ENCODE measurements around the gene TBC1D5.

The TBC1D5 gene

GRCh38 chr3:17605032-17605431 is 137.4 kb downstream of the TBC1D5 start:
- no peak for TF ChIP-seq SIN3A (IDR thresholded peaks at IDR 0.05; ENCODE audit: borderline replicate concordance, insufficient read depth, low read length)
- no peak for TF ChIP-seq POLR2AphosphoS5 (IDR thresholded peaks at IDR 0.05; ENCODE audit: low read depth, low read length)
- no peak for TF ChIP-seq TAF1 (IDR thresholded peaks at IDR 0.05; ENCODE audit: borderline replicate concordance, insufficient read depth, low read length)
- TF ChIP-seq, protein P1, sequence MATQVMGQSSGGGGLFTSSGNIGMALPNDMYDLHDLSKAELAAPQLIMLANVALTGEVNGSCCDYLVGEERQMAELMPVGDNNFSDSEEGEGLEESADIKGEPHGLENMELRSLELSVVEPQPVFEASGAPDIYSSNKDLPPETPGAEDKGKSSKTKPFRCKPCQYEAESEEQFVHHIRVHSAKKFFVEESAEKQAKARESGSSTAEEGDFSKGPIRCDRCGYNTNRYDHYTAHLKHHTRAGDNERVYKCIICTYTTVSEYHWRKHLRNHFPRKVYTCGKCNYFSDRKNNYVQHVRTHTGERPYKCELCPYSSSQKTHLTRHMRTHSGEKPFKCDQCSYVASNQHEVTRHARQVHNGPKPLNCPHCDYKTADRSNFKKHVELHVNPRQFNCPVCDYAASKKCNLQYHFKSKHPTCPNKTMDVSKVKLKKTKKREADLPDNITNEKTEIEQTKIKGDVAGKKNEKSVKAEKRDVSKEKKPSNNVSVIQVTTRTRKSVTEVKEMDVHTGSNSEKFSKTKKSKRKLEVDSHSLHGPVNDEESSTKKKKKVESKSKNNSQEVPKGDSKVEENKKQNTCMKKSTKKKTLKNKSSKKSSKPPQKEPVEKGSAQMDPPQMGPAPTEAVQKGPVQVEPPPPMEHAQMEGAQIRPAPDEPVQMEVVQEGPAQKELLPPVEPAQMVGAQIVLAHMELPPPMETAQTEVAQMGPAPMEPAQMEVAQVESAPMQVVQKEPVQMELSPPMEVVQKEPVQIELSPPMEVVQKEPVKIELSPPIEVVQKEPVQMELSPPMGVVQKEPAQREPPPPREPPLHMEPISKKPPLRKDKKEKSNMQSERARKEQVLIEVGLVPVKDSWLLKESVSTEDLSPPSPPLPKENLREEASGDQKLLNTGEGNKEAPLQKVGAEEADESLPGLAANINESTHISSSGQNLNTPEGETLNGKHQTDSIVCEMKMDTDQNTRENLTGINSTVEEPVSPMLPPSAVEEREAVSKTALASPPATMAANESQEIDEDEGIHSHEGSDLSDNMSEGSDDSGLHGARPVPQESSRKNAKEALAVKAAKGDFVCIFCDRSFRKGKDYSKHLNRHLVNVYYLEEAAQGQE (IDR thresholded peaks at IDR 0.05; ENCODE audit: insufficient read depth in 1 of 2, low read depth in 2 of 2, low read length in 2 of 2) = no peak
- no peak for TF ChIP-seq FOXP2 (optimal IDR thresholded peaks at IDR 0.05; ENCODE audit: borderline replicate concordance, extremely low read depth, extremely low read length, insufficient read depth)

DNA sequence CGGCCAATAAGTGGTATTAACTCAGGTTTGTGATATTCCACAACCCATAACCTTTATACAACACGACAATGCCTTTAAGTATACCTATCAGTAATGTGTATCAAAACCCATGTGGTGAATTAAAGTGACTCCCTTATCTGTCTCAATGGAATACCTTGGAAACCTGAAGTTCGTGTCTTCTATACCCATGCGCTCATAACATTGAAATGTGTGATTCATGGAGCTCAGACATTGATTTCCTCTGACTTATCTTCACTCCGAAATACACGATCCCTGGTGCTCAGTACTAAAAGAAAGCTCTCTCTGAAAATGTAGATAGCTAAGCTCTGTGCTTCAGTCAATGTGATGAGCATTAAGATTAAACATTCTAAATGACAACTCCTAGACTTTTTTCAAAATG is 140.3 kb downstream of the TBC1D5 start:
- TF ChIP-seq TAF1 (IDR thresholded peaks at IDR 0.05; ENCODE audit: borderline replicate concordance, insufficient read depth, low read length) (no peak), SIN3A (IDR thresholded peaks at IDR 0.05; ENCODE audit: borderline replicate concordance, insufficient read depth, low read length) (no peak), FOXP2 (optimal IDR thresholded peaks at IDR 0.05; ENCODE audit: borderline replicate concordance, extremely low read depth, extremely low read length, insufficient read depth) (no peak), POLR2AphosphoS5 (IDR thresholded peaks at IDR 0.05; ENCODE audit: low read depth, low read length) (no peak)
- TF ChIP-seq, protein P1 (IDR thresholded peaks at IDR 0.05; ENCODE audit: insufficient read depth in 1 of 2, low read depth in 2 of 2, low read length in 2 of 2) = no peak

DNA sequence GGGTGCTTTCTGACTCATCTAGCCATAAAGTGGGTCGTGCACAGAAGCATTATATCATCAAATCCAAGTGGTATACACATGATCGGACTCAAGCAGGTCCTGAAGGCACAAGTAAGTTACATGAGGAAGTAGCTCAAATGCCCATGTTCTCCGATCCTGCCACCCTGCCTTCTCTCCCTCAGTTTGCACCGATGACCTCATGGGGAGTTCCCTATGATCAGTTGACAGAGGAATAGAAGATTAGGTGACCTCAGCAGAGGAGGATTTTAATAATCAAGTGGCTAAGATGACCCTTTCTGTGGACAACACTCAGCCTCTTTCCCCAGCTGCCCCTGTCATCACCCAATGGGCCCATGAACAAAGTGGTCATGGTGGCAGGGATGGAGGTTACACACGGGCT is 149.5 kb downstream of the TBC1D5 start:
- no peak for TF ChIP-seq TAF1 (IDR thresholded peaks at IDR 0.05; ENCODE audit: borderline replicate concordance, insufficient read depth, low read length)
- TF ChIP-seq, protein P1 (IDR thresholded peaks at IDR 0.05; ENCODE audit: insufficient read depth in 1 of 2, low read depth in 2 of 2, low read length in 2 of 2) = no peak
- TF ChIP-seq FOXP2 (optimal IDR thresholded peaks at IDR 0.05; ENCODE audit: borderline replicate concordance, extremely low read depth, extremely low read length, insufficient read depth) = no peak
- no peak for TF ChIP-seq SIN3A (IDR thresholded peaks at IDR 0.05; ENCODE audit: borderline replicate concordance, insufficient read depth, low read length)
- TF ChIP-seq POLR2AphosphoS5 (IDR thresholded peaks at IDR 0.05; ENCODE audit: low read depth, low read length) = no peak

DNA sequence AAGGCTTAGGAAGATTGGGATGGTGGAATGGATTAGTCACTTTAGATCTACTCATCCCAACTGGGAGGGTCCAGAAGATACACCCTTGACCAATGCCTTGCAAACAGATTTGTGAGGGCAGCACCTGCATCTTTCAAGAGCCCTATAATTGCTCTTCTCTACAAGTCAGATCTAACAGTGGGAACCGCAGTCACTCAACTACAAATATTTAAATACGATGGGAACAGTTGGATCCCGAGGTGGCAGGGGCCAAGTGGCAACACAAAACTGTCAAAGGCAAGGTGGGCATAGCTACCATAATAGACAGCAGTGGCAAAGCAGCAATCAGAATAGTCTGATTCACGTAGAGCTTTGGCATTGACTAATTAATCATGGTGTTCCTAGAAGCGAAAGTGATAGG is 152.0 kb downstream of the TBC1D5 start:
- TF ChIP-seq POLR2AphosphoS5 (IDR thresholded peaks at IDR 0.05; ENCODE audit: low read depth, low read length) = no peak
- no peak for TF ChIP-seq FOXP2 (optimal IDR thresholded peaks at IDR 0.05; ENCODE audit: borderline replicate concordance, extremely low read depth, extremely low read length, insufficient read depth)
- TF ChIP-seq TAF1 (IDR thresholded peaks at IDR 0.05; ENCODE audit: borderline replicate concordance, insufficient read depth, low read length) = no peak
- no peak for TF ChIP-seq SIN3A (IDR thresholded peaks at IDR 0.05; ENCODE audit: borderline replicate concordance, insufficient read depth, low read length)
- TF ChIP-seq, protein P1 (IDR thresholded peaks at IDR 0.05; ENCODE audit: insufficient read depth in 1 of 2, low read depth in 2 of 2, low read length in 2 of 2) = no peak

DNA sequence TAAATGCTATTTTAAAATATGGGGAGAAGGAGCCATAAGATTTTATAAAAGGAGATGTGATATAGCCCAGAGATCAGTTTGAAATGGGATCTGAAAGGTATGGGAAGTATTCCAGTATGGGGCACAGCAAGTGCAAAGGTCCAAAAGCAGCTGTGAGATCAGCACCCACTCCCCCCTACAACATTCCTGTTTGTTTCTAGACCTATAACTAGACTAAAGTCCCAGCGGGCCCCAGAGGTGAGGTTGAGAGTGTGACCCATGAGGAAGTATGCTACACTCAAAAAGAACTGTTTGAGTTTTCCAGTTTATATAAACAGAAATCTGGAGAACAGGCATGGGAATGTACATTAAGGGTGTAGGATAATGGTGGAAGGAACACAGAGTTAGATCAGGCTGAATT is 152.5 kb downstream of the TBC1D5 start:
- no peak for TF ChIP-seq FOXP2 (optimal IDR thresholded peaks at IDR 0.05; ENCODE audit: borderline replicate concordance, extremely low read depth, extremely low read length, insufficient read depth)
- TF ChIP-seq, protein P1 (IDR thresholded peaks at IDR 0.05; ENCODE audit: insufficient read depth in 1 of 2, low read depth in 2 of 2, low read length in 2 of 2) = no peak
- TF ChIP-seq SIN3A (IDR thresholded peaks at IDR 0.05; ENCODE audit: borderline replicate concordance, insufficient read depth, low read length) = no peak
- TF ChIP-seq TAF1 (IDR thresholded peaks at IDR 0.05; ENCODE audit: borderline replicate concordance, insufficient read depth, low read length) = no peak
- no peak for TF ChIP-seq POLR2AphosphoS5 (IDR thresholded peaks at IDR 0.05; ENCODE audit: low read depth, low read length)

All from PFSK-1 (cell line).